GM12872 (cell line): ENCODE results near the gene RPE65.

ENCODE experiments used
- CTCF ChIP-seq: IDR thresholded peaks from 3 replicates; pipeline ENCODE4 v1.5.1; 2011; ENCODE audit warnings: low read depth, mild to moderate bottlenecking, low read length, moderate library complexity; ENCODE audit not compliant: insufficient read depth

The RPE65 gene

GRCh38 chr1:68485431-68486022 is 35.8 kb upstream of the RPE65 start:
- TF ChIP-seq CTCF, result no peak

- no peak for TF ChIP-seq CTCF
Observed at GRCh38 chr1:68484618-68485017, 34.9 kb upstream of the RPE65 start.

- no peak for TF ChIP-seq CTCF
Observed at GRCh38 chr1:68481041-68481440, 31.3 kb upstream of the RPE65 start.

- TF ChIP-seq CTCF, result no peak
Observed at GRCh38 chr1:68479501-68479900, 29.7 kb upstream of the RPE65 start.

GRCh38 chr1:68478662-68479061 is 28.9 kb upstream of the RPE65 start:
- TF ChIP-seq CTCF, result no peak

- no peak for TF ChIP-seq CTCF
Observed at GRCh38 chr1:68473060-68473459, 23.3 kb upstream of the RPE65 start.

GRCh38 chr1:68470388-68470970 is 20.7 kb upstream of the RPE65 start:
- TF ChIP-seq CTCF, result peak; percentile 30; the same call in 1 of the 3 replicates
